GM12874 (cell line): Measurements from ENCODE around the gene PLCG2.

ENCODE experiments used
- CTCF ChIP-seq: IDR thresholded peaks from 2 replicates; pipeline ENCODE4 v1.5.1; 2011; ENCODE audit warnings: low read depth, mild to moderate bottlenecking, control low read depth, low read length, moderate library complexity; ENCODE audit not compliant: insufficient read depth

PLCG2 gene

DNA sequence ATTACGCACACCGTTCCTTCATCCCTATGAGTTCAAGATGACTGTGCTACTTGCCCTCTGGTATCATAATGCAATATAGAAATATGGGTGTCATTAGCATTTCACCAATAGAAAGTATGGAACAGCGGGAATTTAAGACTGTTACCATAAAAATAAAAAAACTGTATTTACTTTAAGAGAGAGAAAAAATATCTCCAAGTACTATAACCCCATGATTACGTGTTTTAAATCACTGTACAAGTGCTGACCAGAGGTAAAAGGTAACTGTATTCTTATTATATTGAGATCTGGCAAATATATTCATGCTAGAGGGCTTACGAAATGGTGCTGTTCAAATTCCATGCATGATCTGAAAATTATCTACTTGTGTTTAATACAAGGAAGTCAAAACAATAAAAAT lies 226.9 kb downstream of the PLCG2 start:
- TF ChIP-seq CTCF, result no peak

- no peak for TF ChIP-seq CTCF
Measured at GRCh38 chr16:82007189-82007588, 228.1 kb downstream of the PLCG2 start.

DNA sequence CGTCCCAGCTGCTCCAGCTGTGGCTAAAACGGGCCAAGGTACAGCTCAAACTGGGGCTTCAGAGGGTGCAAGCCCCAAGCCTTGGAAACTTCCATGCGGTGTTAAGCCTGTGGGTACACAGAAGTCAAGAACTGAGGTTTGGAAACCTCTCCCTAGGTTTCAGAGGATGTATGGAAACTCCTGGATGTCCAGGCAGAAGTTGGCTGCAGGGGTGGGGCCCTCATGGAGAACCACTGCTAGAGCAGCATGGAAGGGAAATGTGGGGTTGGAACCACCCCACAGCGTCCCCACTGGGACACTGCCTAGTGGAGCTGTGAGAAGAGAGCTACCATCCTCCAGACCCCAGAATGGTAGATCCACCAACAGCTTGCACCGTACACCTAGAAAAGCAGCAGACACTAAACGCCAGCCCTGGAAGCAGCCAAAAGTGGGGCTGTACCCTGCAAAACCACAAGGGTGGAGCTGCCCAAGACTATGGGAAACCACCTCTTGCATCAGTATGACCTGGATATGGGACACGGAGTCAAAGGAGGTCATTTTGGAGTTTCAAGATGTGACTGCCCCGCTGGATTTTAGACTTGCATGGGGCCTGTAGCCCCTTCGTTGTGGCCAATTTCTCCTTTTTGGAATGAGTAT lies 230.0 kb downstream of the PLCG2 start:
- no peak for TF ChIP-seq CTCF

GRCh38 chr16:82010649-82011048 lies 231.6 kb downstream of the PLCG2 start:
- TF ChIP-seq CTCF, result no peak

DNA sequence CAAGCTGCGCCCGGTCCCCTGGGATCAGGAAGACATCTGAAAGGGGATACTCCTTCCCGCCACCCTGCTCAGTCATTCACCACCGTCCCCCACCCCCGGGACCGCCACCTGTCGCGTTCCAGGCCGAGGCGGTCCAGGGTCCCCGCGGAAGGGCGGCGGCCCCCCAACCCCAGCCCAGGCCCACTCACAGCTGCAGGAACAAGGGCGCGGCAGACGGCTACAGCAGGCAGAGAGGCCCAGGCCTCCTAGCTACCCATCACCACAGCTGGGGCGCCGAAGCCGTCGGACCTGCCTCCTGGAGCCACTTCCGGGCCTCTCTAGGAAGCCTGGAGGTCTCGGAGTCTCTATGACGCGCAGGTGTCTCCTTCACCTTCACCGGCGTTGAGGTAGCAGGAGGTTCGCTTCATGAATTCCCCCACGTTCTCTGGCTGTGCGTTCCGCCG lies 232.1 kb downstream of the PLCG2 start, which contains the start of gene SDR42E1:
SDR42E1 (minus strand) TSS at position 272 of the 443 bp plus-strand sequence. CDS start 10,612 bp downstream, outside the sequence.
- TF ChIP-seq CTCF, result no peak
